ENCODE data around the gene CIRBP. TPM values are rescaled to one million over a fixed set of nuclear protein-coding genes. Genes with fewer than 3 reads are reported as not detected.
A peak's percentile ranks its signal among the peaks of the same experiment; 100 is the strongest.

CIRBP gene
- total and polyA plus RNA-seq, 3 experiments from 2014 or later: 238 to 258 (median 253) TPM

DNA sequence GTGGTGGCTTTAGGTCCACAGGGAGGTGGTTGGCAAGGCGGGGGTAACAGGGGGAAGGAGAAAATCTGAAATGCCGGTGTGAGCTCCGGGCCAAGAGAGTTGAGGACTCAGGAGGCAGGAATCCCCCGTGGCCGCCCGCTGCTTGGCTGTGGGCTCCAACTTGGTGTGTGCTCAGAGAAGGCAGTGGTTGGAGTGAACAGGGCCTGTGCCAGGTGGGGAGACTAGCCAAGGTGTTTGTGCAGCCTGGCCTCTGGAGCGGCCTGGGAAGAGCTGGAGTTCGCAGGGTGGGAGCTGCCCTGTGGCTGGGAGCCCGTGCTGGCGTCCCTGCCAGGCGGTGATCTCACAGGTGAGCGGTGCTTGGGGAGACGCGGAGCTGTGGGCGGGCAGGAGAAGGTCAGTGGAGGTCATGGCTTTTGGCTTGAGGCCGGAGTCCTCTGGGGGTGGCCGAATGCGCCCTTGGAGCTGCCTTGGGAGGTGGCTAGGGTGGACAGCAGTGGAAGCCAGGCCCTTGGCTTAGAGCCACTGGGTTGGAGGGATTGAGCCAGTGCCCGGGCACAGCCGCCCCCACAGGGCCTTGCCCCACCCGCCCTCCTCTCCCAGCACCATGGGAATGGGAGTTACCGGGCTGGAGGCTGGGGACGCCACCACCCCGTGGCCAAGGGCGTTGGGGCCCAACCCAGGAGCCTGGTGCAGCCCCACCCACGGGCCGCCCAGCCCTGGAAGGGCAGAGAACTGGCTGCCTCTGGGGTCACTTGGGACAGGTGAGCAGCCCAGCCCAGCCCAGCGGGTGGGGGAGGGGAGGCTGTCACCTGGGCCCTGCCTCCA is 7.1 kb upstream of the CIRBP start:
- Histone ChIP-seq H3K4me3 (ENCODE audit: low read length) (peak overlapping the region; percentile 95), H3K9me3 (ENCODE audit: low read length) (no peaks in the 10 kb centered on the region), H3K27me3 (ENCODE audit: insufficient read depth, low read length, poor library complexity, severe bottlenecking) (no peaks in the 10 kb centered on the region), H3K4me1 (ENCODE audit: insufficient read depth, low read length) (peaks cover 66% of the 10 kb centered on the region), H3K36me3 (ENCODE audit: insufficient read depth, low read length) (peaks cover 8% of the 10 kb centered on the region), H3K27ac (ENCODE audit: low read depth, low read length) (peak overlapping the region; percentile 98)
- Mint-ChIP-seq H3K27ac (peak overlapping the region; percentile 98 to 100 (median 100)), H3K36me3 (peaks cover 4 to 21% (median 4%) of the 10 kb centered on the region in 3 donors), H3K4me3 (peak overlapping the region; percentile 89 to 96 (median 92)), H3K4me1 (peaks cover 47 to 76% (median 49%) of the 10 kb centered on the region in 3 donors), H3K9me3 (no peaks in the 10 kb centered on the region), H3K27me3 (peaks cover 0 to 5% of the 10 kb centered on the region in 2 donors)
- peak; percentile 44 to 69 (median 51) for DNase-seq
- ChIA-PET POLR2A (interaction anchor here (1.0 to 2.0 kb wide), 6 partner anchors 9 to 18 kb away, joined by 3 to 8 read pairs (median 6); partner anchors contain the start of gene FAM174C), CTCF (interaction anchor here (1.0 to 10.3 kb wide), 5 partner anchors 9 to 62 kb away, joined by 3 to 484 read pairs (median 3); partner anchors contain the start of gene ATP5F1D)

DNA sequence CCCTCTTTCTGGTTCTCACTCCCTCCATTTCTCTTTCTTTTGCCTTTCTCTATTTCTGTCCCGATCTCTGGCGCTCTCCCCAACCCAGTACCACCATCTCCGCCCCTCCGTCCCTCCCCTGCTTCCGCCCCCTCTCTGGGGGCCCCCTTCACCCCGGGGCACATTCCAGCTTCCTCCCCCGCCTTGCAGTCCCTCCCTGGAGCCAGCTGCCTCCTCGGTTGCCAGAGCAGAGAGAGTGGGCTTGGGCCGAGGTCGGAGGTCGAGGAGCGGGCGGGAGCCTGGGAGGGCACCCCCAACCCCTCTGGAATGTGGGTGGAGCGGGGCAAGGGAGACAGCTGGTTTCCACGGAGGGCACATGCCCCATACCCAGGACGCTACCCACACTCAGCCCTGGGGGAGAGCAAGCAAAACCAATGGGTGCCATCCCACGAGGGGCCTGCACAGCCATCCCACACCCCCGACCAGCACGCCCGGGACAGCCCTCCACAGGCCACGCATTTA is 6.5 kb upstream of the CIRBP start:
- peaks cover 5% of the 10 kb centered on the region for H3K36me3 ChIP-seq (ENCODE audit: insufficient read depth, low read length)
- Mint-ChIP-seq H3K27ac (peak overlapping the region; percentile 52 to 91 (median 75)), H3K4me3 (peak overlapping the region in 6 of 7 donors; percentile 23 to 65 (median 47)), H3K27me3 (peaks cover 0 to 5% of the 10 kb centered on the region in 2 donors), H3K36me3 (peaks cover 0 to 17% (median under 1%) of the 10 kb centered on the region in 3 donors), H3K4me1 (peaks cover 49 to 77% (median 49%) of the 10 kb centered on the region in 3 donors), H3K9me3 (no peaks in the 10 kb centered on the region)
- no peaks in the 10 kb centered on the region for H3K9me3 ChIP-seq (ENCODE audit: low read length)
- CTCF ChIA-PET: interaction anchor here (1.0 to 10.3 kb wide), 4 partner anchors 11 to 63 kb away, joined by 3 to 484 read pairs (median 3); partner anchors contain the start of gene ATP5F1D
- no peaks in the 10 kb centered on the region for H3K27me3 ChIP-seq (ENCODE audit: insufficient read depth, low read length, poor library complexity, severe bottlenecking)
- no peak overlapping the region for H3K4me3 ChIP-seq (ENCODE audit: low read length)
- H3K4me1 ChIP-seq (ENCODE audit: insufficient read depth, low read length): peaks cover 67% of the 10 kb centered on the region
- POLR2A ChIA-PET: interaction anchor here (0.6 to 1.9 kb wide), 3 partner anchors 9 to 19 kb away, joined by 6 to 8 read pairs (median 6); no protein-coding TSS in a partner anchor
- no peak for DNase-seq
- peak overlapping the region; percentile 98 for H3K27ac ChIP-seq (ENCODE audit: low read depth, low read length)

DNA sequence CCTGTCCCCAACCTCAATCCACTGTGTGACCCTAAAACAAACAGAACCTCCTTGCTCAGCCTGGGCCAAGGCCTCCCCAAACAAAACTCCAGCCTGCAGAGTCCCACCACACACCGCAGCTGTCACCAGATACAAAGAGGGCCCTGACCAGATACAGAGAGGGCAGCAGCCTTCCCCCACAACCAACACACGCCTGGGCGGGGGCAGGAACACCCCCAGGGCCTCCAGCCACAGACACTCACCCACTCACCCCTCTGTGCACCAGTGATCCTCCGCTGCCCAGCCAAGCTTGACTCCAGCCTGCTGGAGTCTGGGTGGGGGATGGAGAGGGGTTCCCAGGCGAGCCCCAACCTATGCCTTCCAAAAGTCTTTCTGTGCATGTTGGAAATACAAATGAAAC is 5.9 kb upstream of the CIRBP start:
- Mint-ChIP-seq H3K4me1 (peaks cover 43 to 77% (median 47%) of the 10 kb centered on the region in 3 donors), H3K27ac (peak overlapping the region; percentile 61 to 91 (median 73)), H3K4me3 (peak overlapping the region; percentile 17 to 65 (median 39)), H3K36me3 (peaks cover 0 to 11% (median 0%) of the 10 kb centered on the region in 3 donors), H3K9me3 (no peaks in the 10 kb centered on the region), H3K27me3 (peaks cover 0 to 5% of the 10 kb centered on the region in 2 donors)
- H3K27me3 ChIP-seq (ENCODE audit: insufficient read depth, low read length, poor library complexity, severe bottlenecking): no peaks in the 10 kb centered on the region
- no peak for DNase-seq
- H3K27ac ChIP-seq (ENCODE audit: low read depth, low read length): no peak overlapping the region
- POLR2A ChIA-PET: interaction anchor here (0.6 to 1.9 kb wide), 2 partner anchors 17 to 19 kb away, joined by 6 read pairs; no protein-coding TSS in a partner anchor
- H3K9me3 ChIP-seq (ENCODE audit: low read length): no peaks in the 10 kb centered on the region
- CTCF ChIA-PET: interaction anchor here (1.0 to 10.3 kb wide), 3 partner anchors 10 to 19 kb away, joined by 3 to 484 read pairs (median 5); partner anchors contain the start of gene ATP5F1D
- peaks cover under 1% of the 10 kb centered on the region for H3K36me3 ChIP-seq (ENCODE audit: insufficient read depth, low read length)
- H3K4me1 ChIP-seq (ENCODE audit: insufficient read depth, low read length): peaks cover 67% of the 10 kb centered on the region
- no peak overlapping the region for H3K4me3 ChIP-seq (ENCODE audit: low read length)

DNA sequence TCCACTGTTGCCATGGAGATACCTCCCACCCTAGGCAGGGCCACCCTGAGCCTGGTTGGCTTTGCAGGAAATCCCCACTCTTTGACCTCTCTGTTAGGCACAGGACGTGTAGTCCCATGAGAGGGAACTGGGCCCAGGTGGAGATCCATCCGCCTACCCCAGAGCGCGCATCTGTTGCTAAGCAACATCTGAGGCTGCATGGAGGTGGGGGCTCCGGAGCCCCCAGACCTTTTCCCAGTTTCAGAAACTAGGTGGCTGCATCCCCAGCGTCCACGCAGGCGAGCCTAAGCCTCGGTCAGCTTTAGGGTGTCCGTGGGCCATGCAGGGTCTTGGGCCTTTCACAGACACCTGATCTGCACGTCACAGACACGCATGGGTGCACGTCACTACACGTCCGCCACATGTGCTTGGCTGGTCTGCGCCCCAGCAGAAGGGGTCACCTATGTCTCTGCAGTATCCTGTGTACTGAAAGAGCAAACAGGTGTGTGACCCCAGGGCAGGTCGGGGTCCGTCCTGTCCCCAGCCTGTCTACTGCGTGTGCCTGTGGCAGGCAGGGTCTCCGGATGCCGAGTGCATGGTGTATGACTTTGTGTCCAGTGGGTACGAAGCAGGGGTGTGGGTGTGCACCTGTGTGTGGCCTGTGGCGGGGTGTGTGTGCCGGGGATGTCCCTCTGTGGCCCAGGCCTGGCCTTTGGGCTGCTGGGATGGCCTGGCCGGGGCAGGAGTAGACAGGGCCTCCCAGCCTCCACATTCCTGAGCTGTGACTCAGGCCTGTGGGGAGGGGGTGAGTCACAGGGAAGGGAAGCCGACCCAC is 4.1 kb upstream of the CIRBP start:
- CTCF ChIA-PET: interaction anchor here (1.5 to 10.3 kb wide), 3 partner anchors 10 to 188 kb away, joined by 11 to 484 read pairs (median 99); partner anchors contain the start of gene ATP5F1D
- no peaks in the 10 kb centered on the region for H3K9me3 ChIP-seq (ENCODE audit: low read length)
- no peaks in the 10 kb centered on the region for H3K27me3 ChIP-seq (ENCODE audit: insufficient read depth, low read length, poor library complexity, severe bottlenecking)
- peaks cover under 1 to 6% (median under 1%) of the 10 kb centered on the region in 3 donors for H3K36me3 Mint-ChIP-seq
- peak overlapping the region in 7 of 8 donors; percentile 68 to 91 (median 86) for H3K27ac Mint-ChIP-seq
- no peaks in the 10 kb centered on the region for H3K36me3 ChIP-seq (ENCODE audit: insufficient read depth, low read length)
- POLR2A ChIA-PET: interaction anchor here (1.8 to 5.0 kb wide), 3 partner anchors 10 to 20 kb away, joined by 7 to 280 read pairs (median 56); no protein-coding TSS in a partner anchor
- peaks cover 0 to 2% of the 10 kb centered on the region in 2 donors for H3K27me3 Mint-ChIP-seq
- H3K4me1 Mint-ChIP-seq: peaks cover 34 to 72% (median 37%) of the 10 kb centered on the region in 3 donors
- DNase-seq: no peak
- peak overlapping the region; percentile 4 for H3K27ac ChIP-seq (ENCODE audit: low read depth, low read length)
- H3K4me3 ChIP-seq (ENCODE audit: low read length): no peak overlapping the region
- H3K4me1 ChIP-seq (ENCODE audit: insufficient read depth, low read length): peaks cover 59% of the 10 kb centered on the region
- peak overlapping the region; percentile 16 to 84 (median 52) for H3K4me3 Mint-ChIP-seq
- no peaks in the 10 kb centered on the region for H3K9me3 Mint-ChIP-seq

DNA sequence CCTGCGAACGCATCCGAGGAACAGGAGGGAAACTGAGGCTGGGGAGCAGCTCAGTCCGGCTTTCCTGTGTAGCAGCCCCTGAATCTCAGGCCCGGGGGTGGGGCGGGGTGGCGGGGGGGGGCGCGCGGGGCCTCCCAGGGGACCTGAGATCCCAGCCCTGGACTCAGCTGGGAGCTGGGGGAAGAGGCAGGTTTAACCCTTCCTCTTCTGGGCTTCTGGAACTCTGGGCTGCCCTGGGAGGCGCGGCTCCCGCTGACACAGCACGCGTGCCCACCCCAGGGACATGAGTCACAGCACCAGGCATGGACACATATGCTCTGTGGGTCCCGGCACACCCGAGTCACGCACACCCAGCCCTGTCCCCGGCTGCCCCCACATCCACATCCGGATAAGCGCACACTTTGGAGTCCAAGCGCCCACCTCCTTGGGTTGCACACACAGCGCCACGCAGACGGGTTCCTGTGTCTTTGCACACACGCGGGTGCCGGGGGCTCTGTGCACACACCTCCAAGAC is 3.5 kb upstream of the CIRBP start:
- Histone ChIP-seq H3K4me1 (ENCODE audit: insufficient read depth, low read length) (peaks cover 59% of the 10 kb centered on the region), H3K27me3 (ENCODE audit: insufficient read depth, low read length, poor library complexity, severe bottlenecking) (no peaks in the 10 kb centered on the region), H3K27ac (ENCODE audit: low read depth, low read length) (peak overlapping the region; percentile 73), H3K4me3 (ENCODE audit: low read length) (peak overlapping the region; percentile 62), H3K9me3 (ENCODE audit: low read length) (no peaks in the 10 kb centered on the region), H3K36me3 (ENCODE audit: insufficient read depth, low read length) (no peaks in the 10 kb centered on the region)
- H3K36me3 Mint-ChIP-seq: peaks cover 3 to 13% (median 3%) of the 10 kb centered on the region in 3 donors
- peak overlapping the region; percentile 38 to 88 (median 68) for H3K4me3 Mint-ChIP-seq
- peak in 4 of 5 donors; percentile 38 to 85 (median 42) for DNase-seq
- H3K4me1 Mint-ChIP-seq: peaks cover 40 to 74% (median 43%) of the 10 kb centered on the region in 3 donors
- POLR2A ChIA-PET: interaction anchor here (1.8 to 5.0 kb wide), 4 partner anchors 10 to 21 kb away, joined by 7 to 280 read pairs (median 37); partner anchors contain the start of gene FAM174C
- H3K27ac Mint-ChIP-seq: peak overlapping the region; percentile 33 to 96 (median 80)
- peaks cover 0 to 4% of the 10 kb centered on the region in 2 donors for H3K27me3 Mint-ChIP-seq
- H3K9me3 Mint-ChIP-seq: no peaks in the 10 kb centered on the region
- CTCF ChIA-PET: interaction anchor here (1.1 to 10.3 kb wide), 7 partner anchors 10 to 240 kb away, joined by 3 to 484 read pairs (median 8); partner anchors contain the start of genes ATP5F1D, CNN2 and FAM174C

DNA sequence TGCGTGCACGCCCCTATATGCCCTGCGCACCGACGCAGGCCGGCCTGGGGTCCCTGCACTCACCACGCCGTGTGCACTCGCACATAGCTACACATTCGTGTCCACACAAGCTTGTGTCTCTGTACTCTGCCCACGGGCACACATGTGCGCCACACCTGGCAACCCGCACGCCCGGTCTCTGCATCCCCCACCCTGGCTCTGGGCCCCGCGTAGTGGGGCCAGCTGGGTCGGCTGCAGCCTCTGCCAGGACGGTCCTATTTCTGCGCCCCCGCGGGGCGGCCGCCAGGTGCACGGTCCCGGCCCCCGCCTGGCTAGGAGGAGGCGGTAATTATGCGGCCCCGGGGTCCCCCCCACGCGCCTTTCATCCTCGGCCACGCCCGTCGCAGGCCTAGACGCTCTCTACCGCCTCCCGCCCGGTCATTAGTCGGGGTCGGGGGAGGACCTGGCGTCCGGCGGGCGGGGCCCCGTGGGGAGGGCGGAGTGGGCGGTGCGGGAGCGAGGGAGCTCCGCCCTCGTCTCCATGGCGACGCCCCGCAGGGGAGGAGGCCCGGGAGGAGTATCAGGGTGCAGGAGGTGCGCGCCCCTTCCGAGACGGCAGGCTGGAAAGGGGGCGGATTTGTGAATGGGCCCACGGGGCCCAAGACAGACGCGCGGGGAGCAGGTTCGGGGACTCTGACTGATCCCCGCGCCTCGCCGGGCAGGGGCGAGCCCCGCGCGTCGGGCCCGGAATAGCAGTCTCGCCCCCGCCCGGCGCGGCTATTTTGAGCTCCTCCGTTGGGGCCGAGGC is 2.8 kb upstream of the CIRBP start:
- peak overlapping the region; percentile 41 to 88 (median 68) for H3K4me3 Mint-ChIP-seq
- no peaks in the 10 kb centered on the region for H3K9me3 Mint-ChIP-seq
- H3K4me3 ChIP-seq (ENCODE audit: low read length): peak overlapping the region; percentile 62
- H3K4me1 ChIP-seq (ENCODE audit: insufficient read depth, low read length): peaks cover 64% of the 10 kb centered on the region
- peak overlapping the region; percentile 73 for H3K27ac ChIP-seq (ENCODE audit: low read depth, low read length)
- H3K27me3 ChIP-seq (ENCODE audit: insufficient read depth, low read length, poor library complexity, severe bottlenecking): no peaks in the 10 kb centered on the region
- CTCF ChIA-PET: interaction anchor here (0.8 to 10.3 kb wide), 16 partner anchors 9 to 359 kb away, joined by 3 to 484 read pairs (median 4); partner anchors contain the start of genes ATP5F1D, CNN2, FAM174C and NDUFS7
- no peaks in the 10 kb centered on the region for H3K9me3 ChIP-seq (ENCODE audit: low read length)
- peak overlapping the region; percentile 76 to 96 (median 81) for H3K27ac Mint-ChIP-seq
- peaks cover 45 to 76% (median 48%) of the 10 kb centered on the region in 3 donors for H3K4me1 Mint-ChIP-seq
- DNase-seq: peak; percentile 74 to 92 (median 86)
- H3K27me3 Mint-ChIP-seq: peaks cover 0 to 4% of the 10 kb centered on the region in 2 donors
- H3K36me3 Mint-ChIP-seq: peaks cover 3 to 19% (median 3%) of the 10 kb centered on the region in 3 donors
- POLR2A ChIA-PET: interaction anchor here (0.5 to 5.0 kb wide), 10 partner anchors 9 to 198 kb away, joined by 3 to 280 read pairs (median 7); partner anchors contain the start of genes ATP5F1D and FAM174C
- H3K36me3 ChIP-seq (ENCODE audit: insufficient read depth, low read length): peaks cover 6% of the 10 kb centered on the region
